HEK293T (cell line): ENCODE data around the gene RSPO1.

Source experiments
- CTCF ChIA-PET: fragments of 350-600 bp; formaldehyde crosslinking; extraction: SDS; loops from one replicate; lab custom pipeline; 2021; ENCODE audit warnings: antibody characterized with exemption, inconsistent platforms; lab: Yijun Ruan, JAX
- POLR2A ChIA-PET: fragments of 350-600 bp; formaldehyde crosslinking; extraction: SDS; loops from one replicate; lab custom pipeline; 2020; ENCODE audit warnings: antibody characterized with exemption, inconsistent platforms; lab: Yijun Ruan, JAX
- DNase-seq: peaks from one replicate; pipeline ENCODE4 v3.0.0; 2012; ENCODE audit warnings: mixed read lengths; ENCODE audit errors: extremely low spot score
- FOXK2 ChIP-seq: fragments of 450-650 bp; IDR thresholded peaks from 2 replicates; pipeline ENCODE4 v1.6.1; 2016; ENCODE audit warnings: mild to moderate bottlenecking
- L3MBTL2 ChIP-seq: fragments of 450-650 bp; conservative IDR thresholded peaks from 2 replicates; pipeline ENCODE4 v1.6.1; 2016; ENCODE audit warnings: mild to moderate bottlenecking
- LEF1 ChIP-seq: fragments of 450-650 bp; IDR thresholded peaks from 2 replicates; pipeline ENCODE4 v1.6.1; 2017; ENCODE audit warnings: mild to moderate bottlenecking, borderline replicate concordance
- SP1 ChIP-seq: fragments of 450-650 bp; IDR thresholded peaks from 2 replicates; pipeline ENCODE4 v1.6.1; 2017
- TF ChIP-seq, protein P1 (sequence below): fragments of 450-650 bp; IDR thresholded peaks from 2 replicates; pipeline ENCODE4 v1.6.1; 2016

RSPO1 gene

GRCh38 chr1:37562984-37563383, 71.7 kb downstream of the RSPO1 start:
- no peak for TF ChIP-seq SP1
- TF ChIP-seq FOXK2, result no peak
- TF ChIP-seq LEF1, result no peak
- TF ChIP-seq, protein P1, sequence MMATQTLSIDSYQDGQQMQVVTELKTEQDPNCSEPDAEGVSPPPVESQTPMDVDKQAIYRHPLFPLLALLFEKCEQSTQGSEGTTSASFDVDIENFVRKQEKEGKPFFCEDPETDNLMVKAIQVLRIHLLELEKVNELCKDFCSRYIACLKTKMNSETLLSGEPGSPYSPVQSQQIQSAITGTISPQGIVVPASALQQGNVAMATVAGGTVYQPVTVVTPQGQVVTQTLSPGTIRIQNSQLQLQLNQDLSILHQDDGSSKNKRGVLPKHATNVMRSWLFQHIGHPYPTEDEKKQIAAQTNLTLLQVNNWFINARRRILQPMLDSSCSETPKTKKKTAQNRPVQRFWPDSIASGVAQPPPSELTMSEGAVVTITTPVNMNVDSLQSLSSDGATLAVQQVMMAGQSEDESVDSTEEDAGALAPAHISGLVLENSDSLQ, result no peak
- TF ChIP-seq L3MBTL2, result no peak
- DNase-seq, result no peak
- ChIA-PET POLR2A (no interaction called here), CTCF (interaction anchor here (0.9 kb wide), 1 partner anchor 119 kb away, joined by 5 read pairs; no protein-coding TSS in a partner anchor)
